HepG2 (cell line): ENCODE measurements around the gene CUEDC2. TPM values are rescaled to one million over a fixed set of nuclear protein-coding genes. Genes with fewer than 3 reads are reported as not detected.

Experiments used
- ATAC-seq: fragments of 200-7000 bp; cut with Tn5 transposase; 3 replicates; pipeline ENCODE4 v1.9.1; 2020; ENCODE audit warnings: mild to moderate bottlenecking, moderate library complexity
- BruUV-seq: library from RNA; stranded (reverse); fragments of 400-500 nt; replicated peaks from 2 replicates; lab custom pipeline; 2021; lab: Mats Ljungman, UMichigan
- CTCF ChIA-PET: fragments of 300-600 bp; formaldehyde crosslinking; extraction: SDS; loops from one replicate; lab custom pipeline; 2021; ENCODE audit warnings: low total read pairs, inconsistent platforms, low intra/inter-chr PET ratio; lab: Yijun Ruan, JAX
- POLR2A ChIA-PET: fragments of 350-600 bp; sonication (Branson Sonifier 250); formaldehyde crosslinking; loops from one replicate; lab custom pipeline; 2020; ENCODE audit warnings: antibody characterized with exemption, inconsistent platforms; lab: Yijun Ruan, JAX
- DNase-seq: peaks from one replicate; pipeline ENCODE4 v3.0.0-alpha.2; 2015; ENCODE audit warnings: low spot score
- FAIRE-seq: peaks from 3 replicates; lab custom pipeline; 2011; peaks lifted over from hg19 to GRCh38; lab: Jason Lieb, UNC
- H2AFZ ChIP-seq: one replicate; pipeline ENCODE4 v1.6.1; 2011; ENCODE audit warnings: low read length, inconsistent platforms
- H3K27ac ChIP-seq: fragments of 300-600 bp; 3 replicates; pipeline ENCODE4 v1.8.0; 2011; ENCODE audit warnings: mixed run types, mild to moderate bottlenecking, mixed read lengths, low read length, inconsistent platforms; ENCODE audit not compliant: insufficient read depth; ENCODE audit errors: extremely low read length
- H3K27me3 ChIP-seq, 2 experiments: fragments of 200-600 bp in 1 of 2; 2 replicates in 1 of 2; 3 replicates in 1 of 2; pipeline versions ENCODE4 v1.6.0 to v1.8.0; 2011; ENCODE audit warnings: low read length in 2 of 2, mild to moderate bottlenecking in 2 of 2, moderate library complexity in 2 of 2, inconsistent platforms in 1 of 2; ENCODE audit not compliant: insufficient read depth in 2 of 2, control insufficient read depth in 1 of 2
- H3K36me3 ChIP-seq, 2 experiments: fragments of 200-600 bp in 1 of 2; replicated peaks in 1 of 2; 2 replicates in 1 of 2; 3 replicates in 1 of 2; pipeline versions ENCODE4 v1.5.1 to v1.8.0; 2011; ENCODE audit warnings: low read length in 2 of 2, inconsistent platforms in 1 of 2; ENCODE audit not compliant: insufficient read depth in 2 of 2, control insufficient read depth in 1 of 2
- H3K4me1 ChIP-seq: 2 replicates; pipeline ENCODE4 v1.5.1; 2012; ENCODE audit warnings: low read length, inconsistent platforms; ENCODE audit not compliant: insufficient read depth
- H3K4me2 ChIP-seq: 2 replicates; pipeline ENCODE4 v1.6.0; 2011; ENCODE audit warnings: low read depth, low read length, inconsistent platforms
- H3K4me3 ChIP-seq, 3 experiments: fragments of 200-600 bp in 1 of 3; sonication (generic), shearing (Covaris generic) in 1 of 3; replicated peaks in 1 of 3; 2 replicates each; pipeline ENCODE4 v1.5.1; 2011 to 2016; ENCODE audit warnings: low read length in 3 of 3, inconsistent platforms in 2 of 3, low read depth in 2 of 3, mild to moderate bottlenecking in 2 of 3, control low read depth in 1 of 3, mixed read lengths in 1 of 3; ENCODE audit not compliant: insufficient read depth in 1 of 3
- H3K79me2 ChIP-seq: one replicate; pipeline ENCODE4 v1.6.1; 2011; ENCODE audit warnings: low read length, inconsistent platforms; ENCODE audit not compliant: insufficient read depth
- H3K9ac ChIP-seq: 2 replicates; pipeline ENCODE4 v1.6.0; 2011; ENCODE audit warnings: mild to moderate bottlenecking, low read depth, low read length, inconsistent platforms; ENCODE audit not compliant: insufficient read depth
- H3K9me3 ChIP-seq: 2 replicates; pipeline ENCODE4 v1.5.1; 2012; ENCODE audit warnings: mild to moderate bottlenecking, low read length
- H4K20me1 ChIP-seq: 2 replicates; pipeline ENCODE4 v1.6.0; 2011; ENCODE audit warnings: inconsistent platforms, mild to moderate bottlenecking, low read length, moderate library complexity; ENCODE audit not compliant: insufficient read depth
- GTF3A ChIP-seq: sonication (generic); formaldehyde crosslinking; conservative IDR thresholded peaks from 2 replicates; pipeline ENCODE4 v1.4.0; 2020; ENCODE audit warnings: mild to moderate bottlenecking, missing genetic modification reagents
- NFYC ChIP-seq: IDR thresholded peaks from 2 replicates; pipeline ENCODE4 v1.6.1; 2016; ENCODE audit warnings: missing genetic modification reagents, missing compliant biosample characterization
- SNAPC2 ChIP-seq: sonication (generic); formaldehyde crosslinking; IDR thresholded peaks from 2 replicates; pipeline ENCODE4 v1.8.1; 2022; ENCODE audit warnings: mild to moderate bottlenecking, missing genetic modification reagents
- XRCC5 ChIP-seq: fragments of 200-400 bp; formaldehyde crosslinking; optimal IDR thresholded peaks from 2 replicates; pipeline ENCODE3; 2017; ENCODE audit warnings: mild to moderate bottlenecking, low read length
- ZNF720 ChIP-seq: sonication (generic); formaldehyde crosslinking; IDR thresholded peaks from 2 replicates; pipeline ENCODE4 v1.4.0; 2020; ENCODE audit warnings: missing genetic modification reagents
- ZSCAN12 ChIP-seq: sonication (generic); formaldehyde crosslinking; IDR thresholded peaks from 2 replicates; pipeline ENCODE4 v1.9.0; 2021; ENCODE audit warnings: mild to moderate bottlenecking, missing genetic modification reagents
- WGBS: methylation state at CpG from one replicate; pipeline ENCODE4 v1.1.6; 2017; ENCODE audit warnings: low lambda C conversion rate; 5-methylcytosine and 5-hydroxymethylcytosine counted together
- in situ Hi-C: cut with HindIII; loops from 2 replicates; pipeline ENCODE4 v1.10.0; 2017; ENCODE audit warnings: low pct_unique_long_range_greater_than_20kb; ENCODE audit not compliant: extremely low pct_ligation_motif_present
- intact Hi-C: fragments of 100-400 bp; cut with micrococcal nuclease; formaldehyde crosslinking; loops from one replicate; pipeline ENCODE4 v1.10.0; 2022; ENCODE audit not compliant: unreplicated experiment
- polyA plus RNA-seq, 8 experiments: library from polyadenylated mRNA; depleted of rRNA in 3 of 8; stranded (reverse) in 7 of 8; unstranded in 1 of 8; fragments of >200 nt; fragmentation: Illumina TruSeq in 4 of 8; extraction: Trizol in 4 of 8; gene quantifications; 2 replicates each; pipeline versions ENCODE4 v1.2.1 to v1.2.3, GENCODE V29; 2011 to 2016; ENCODE audit warnings: low read depth in 4 of 8, missing spikeins in 1 of 8, mixed read lengths in 1 of 8; ENCODE audit not compliant: insufficient read depth in 1 of 8
- total RNA-seq, 5 experiments: library from RNA; depleted of rRNA; stranded (reverse); fragments of >200 nt; fragmentation: Illumina TruSeq; extraction: Trizol; gene quantifications; 2 replicates each; pipeline ENCODE4 v1.2.3, GENCODE V29; 2016; ENCODE audit warnings: low read depth in 1 of 5
- TF ChIP-seq, protein P1 (sequence below): sonication (generic); formaldehyde crosslinking; IDR thresholded peaks from 2 replicates; pipeline ENCODE4 v1.4.0; 2020; ENCODE audit warnings: missing genetic modification reagents
- TF ChIP-seq, protein P2 (sequence below): sonication (generic); formaldehyde crosslinking; conservative IDR thresholded peaks from 2 replicates; pipeline ENCODE4 v1.4.0; 2020; ENCODE audit warnings: missing genetic modification reagents
- TF ChIP-seq, protein P3 (sequence below): sonication (generic); formaldehyde crosslinking; IDR thresholded peaks from 2 replicates; pipeline ENCODE4; 2020; ENCODE audit warnings: missing genetic modification reagents, mild to moderate bottlenecking, borderline replicate concordance

The CUEDC2 gene
- total and polyA plus RNA-seq, 2 of the 13 experiments (the other 11 are each of a cell fraction or from before 2014, with no cell fraction given), result 13.1 to 18.4 TPM

DNA sequence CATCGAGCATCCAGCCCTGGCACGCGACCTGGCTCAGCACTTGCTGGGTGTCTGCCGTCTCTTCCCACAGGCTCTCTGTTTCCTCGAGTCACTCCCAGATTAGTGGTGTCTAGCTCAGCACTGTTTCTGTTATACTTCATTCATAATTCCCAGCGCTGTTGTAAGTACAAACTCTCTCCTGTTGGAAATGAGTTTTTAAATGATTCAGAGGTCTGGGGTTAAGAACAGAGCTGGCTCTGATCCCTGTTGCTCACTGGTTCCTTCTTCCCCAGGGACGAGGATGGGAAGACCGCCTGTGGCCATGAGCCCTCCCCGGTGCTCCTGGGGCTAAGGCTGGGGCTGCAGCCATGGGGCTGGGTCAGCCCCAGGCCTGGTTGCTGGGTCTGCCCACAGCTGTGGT is 36.3 kb upstream of the CUEDC2 start:
- Histone ChIP-seq H2AFZ (no peak overlapping the region), H3K36me3 (no peaks in the 10 kb centered on the region), H3K4me1 (peaks cover 7% of the 10 kb centered on the region), H4K20me1 (no peaks in the 10 kb centered on the region), H3K4me2 (no peak overlapping the region), H3K79me2 (no peaks in the 10 kb centered on the region), H3K27me3 (no peaks in the 10 kb centered on the region), H3K9ac (no peak overlapping the region), H3K9me3 (no peaks in the 10 kb centered on the region), H3K4me3 (no peak overlapping the region), H3K27ac (no peak overlapping the region)
- CTCF ChIA-PET, result no interaction called here
- TF ChIP-seq XRCC5 (no peak), SNAPC2 (CRISPR knock-in tag) (no peak)
- TF ChIP-seq, protein P1, sequence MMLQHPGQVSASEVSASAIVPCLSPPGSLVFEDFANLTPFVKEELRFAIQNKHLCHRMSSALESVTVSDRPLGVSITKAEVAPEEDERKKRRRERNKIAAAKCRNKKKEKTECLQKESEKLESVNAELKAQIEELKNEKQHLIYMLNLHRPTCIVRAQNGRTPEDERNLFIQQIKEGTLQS (CRISPR knock-in tag), result no peak
- DNase-seq (no peak), ATAC-seq (no peak), FAIRE-seq (no peak)
- no TSS peak for BruUV-seq
- WGBS, result 95% methylated on average over 9 of the region's 9 CpGs
- POLR2A ChIA-PET, result no interaction called here
- in situ Hi-C loops, result no loop called here
- intact Hi-C loops, result no loop called here

DNA sequence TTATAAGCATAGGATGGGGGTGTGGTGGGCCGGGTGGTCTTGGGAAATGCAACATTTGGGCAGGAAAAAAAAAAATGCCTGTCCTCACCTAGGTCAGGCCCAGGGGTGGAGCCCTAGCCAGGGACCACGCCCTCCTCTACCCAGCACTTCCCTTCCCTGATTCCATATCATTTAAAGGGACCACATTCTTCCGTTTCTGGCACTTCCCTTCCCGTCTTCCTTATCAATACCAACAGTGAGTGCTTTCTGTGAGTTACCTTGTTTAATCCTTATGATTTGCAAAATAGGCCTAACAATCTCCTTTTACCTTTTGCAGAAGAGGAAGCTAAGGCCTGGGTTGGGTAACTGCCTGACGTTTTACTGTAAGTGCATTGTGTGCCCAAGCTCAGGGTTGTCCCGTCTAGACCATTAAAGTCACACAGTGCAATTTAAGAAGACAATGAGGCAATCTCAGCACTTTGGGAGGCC is 35.6 kb upstream of the CUEDC2 start:
- no peak overlapping the region for H3K4me3 ChIP-seq
- H3K4me2 ChIP-seq, result no peak overlapping the region

More for the DNA sequence above, 35.6 kb upstream of the CUEDC2 start:
- ChIA-PET POLR2A (interaction anchor here (0.8 kb wide), 1 partner anchor 17 kb away, joined by 3 read pairs; no protein-coding TSS in a partner anchor), CTCF (no interaction called here)
- no peak for FAIRE-seq
- H3K4me1 ChIP-seq, result peaks cover 14% of the 10 kb centered on the region
- WGBS, result 86% methylated on average over 6 of the region's 6 CpGs
- H3K27me3 ChIP-seq, result no peaks in the 10 kb centered on the region
- no peak overlapping the region for H3K27ac ChIP-seq
- DNase-seq, result no peak
- H2AFZ ChIP-seq, result no peak overlapping the region
- no peak for ATAC-seq
- no peaks in the 10 kb centered on the region for H3K9me3 ChIP-seq
- intact Hi-C loops, result no loop called here
- no peak overlapping the region for H3K9ac ChIP-seq
- no peaks in the 10 kb centered on the region for H3K79me2 ChIP-seq
- in situ Hi-C loops, result no loop called here
- no peaks in the 10 kb centered on the region for H4K20me1 ChIP-seq
- BruUV-seq, result no TSS peak
- TF ChIP-seq, protein P2, sequence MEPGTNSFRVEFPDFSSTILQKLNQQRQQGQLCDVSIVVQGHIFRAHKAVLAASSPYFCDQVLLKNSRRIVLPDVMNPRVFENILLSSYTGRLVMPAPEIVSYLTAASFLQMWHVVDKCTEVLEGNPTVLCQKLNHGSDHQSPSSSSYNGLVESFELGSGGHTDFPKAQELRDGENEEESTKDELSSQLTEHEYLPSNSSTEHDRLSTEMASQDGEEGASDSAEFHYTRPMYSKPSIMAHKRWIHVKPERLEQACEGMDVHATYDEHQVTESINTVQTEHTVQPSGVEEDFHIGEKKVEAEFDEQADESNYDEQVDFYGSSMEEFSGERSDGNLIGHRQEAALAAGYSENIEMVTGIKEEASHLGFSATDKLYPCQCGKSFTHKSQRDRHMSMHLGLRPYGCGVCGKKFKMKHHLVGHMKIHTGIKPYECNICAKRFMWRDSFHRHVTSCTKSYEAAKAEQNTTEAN (CRISPR knock-in tag), result no peak
- no peak for TF ChIP-seq ZNF720
- TF ChIP-seq ZSCAN12 (CRISPR knock-in tag), result no peak
- TF ChIP-seq, protein P3, sequence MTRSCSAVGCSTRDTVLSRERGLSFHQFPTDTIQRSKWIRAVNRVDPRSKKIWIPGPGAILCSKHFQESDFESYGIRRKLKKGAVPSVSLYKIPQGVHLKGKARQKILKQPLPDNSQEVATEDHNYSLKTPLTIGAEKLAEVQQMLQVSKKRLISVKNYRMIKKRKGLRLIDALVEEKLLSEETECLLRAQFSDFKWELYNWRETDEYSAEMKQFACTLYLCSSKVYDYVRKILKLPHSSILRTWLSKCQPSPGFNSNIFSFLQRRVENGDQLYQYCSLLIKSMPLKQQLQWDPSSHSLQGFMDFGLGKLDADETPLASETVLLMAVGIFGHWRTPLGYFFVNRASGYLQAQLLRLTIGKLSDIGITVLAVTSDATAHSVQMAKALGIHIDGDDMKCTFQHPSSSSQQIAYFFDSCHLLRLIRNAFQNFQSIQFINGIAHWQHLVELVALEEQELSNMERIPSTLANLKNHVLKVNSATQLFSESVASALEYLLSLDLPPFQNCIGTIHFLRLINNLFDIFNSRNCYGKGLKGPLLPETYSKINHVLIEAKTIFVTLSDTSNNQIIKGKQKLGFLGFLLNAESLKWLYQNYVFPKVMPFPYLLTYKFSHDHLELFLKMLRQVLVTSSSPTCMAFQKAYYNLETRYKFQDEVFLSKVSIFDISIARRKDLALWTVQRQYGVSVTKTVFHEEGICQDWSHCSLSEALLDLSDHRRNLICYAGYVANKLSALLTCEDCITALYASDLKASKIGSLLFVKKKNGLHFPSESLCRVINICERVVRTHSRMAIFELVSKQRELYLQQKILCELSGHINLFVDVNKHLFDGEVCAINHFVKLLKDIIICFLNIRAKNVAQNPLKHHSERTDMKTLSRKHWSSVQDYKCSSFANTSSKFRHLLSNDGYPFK, result no peak
- TF ChIP-seq NFYC, result no peak
- TF ChIP-seq GTF3A (CRISPR knock-in tag), result no peak
- H3K36me3 ChIP-seq, result no peaks in the 10 kb centered on the region
